SK-N-SH (cell line): ENCODE measurements around the gene LIMS1. TPM values are rescaled to one million over a fixed set of nuclear protein-coding genes. Genes with fewer than 3 reads are reported as not detected.

ENCODE experiments used
- CTCF ChIA-PET: fragments of 300-600, 350-600 bp; formaldehyde crosslinking; extraction: SDS; loops from one replicate; lab custom pipeline; 2021; lab: Yijun Ruan, JAX
- POLR2A ChIA-PET: fragments of 350-600 bp; sonication (Branson Sonifier 250); formaldehyde crosslinking; extraction: SDS; loops from one replicate; lab custom pipeline; 2020; ENCODE audit warnings: antibody characterized with exemption, inconsistent platforms; lab: Yijun Ruan, JAX
- DNase-seq: peaks from one replicate; pipeline ENCODE4 v3.0.0; 2012
- H2AFZ ChIP-seq: fragments of 200-600 bp; sonication (generic); 2 replicates; pipeline ENCODE4 v1.8.1; 2016; ENCODE audit warnings: antibody characterized with exemption, mild to moderate bottlenecking, low read depth
- H3F3A ChIP-seq: fragments of 200-600 bp; sonication (generic); replicated peaks from 2 replicates; pipeline ENCODE3; 2016; ENCODE audit warnings: antibody characterized with exemption, mild to moderate bottlenecking; ENCODE audit not compliant: insufficient read depth
- H3K27ac ChIP-seq, 2 experiments: fragments of 200-500 bp in 1 of 2; fragments of 200-600 bp in 1 of 2; sonication (Bioruptor generic) in 1 of 2; sonication (generic), shearing (Covaris generic) in 1 of 2; 2 replicates each; pipeline versions ENCODE4 v1.5.1 to v1.6.1; 2014 to 2016; ENCODE audit warnings: low read depth in 2 of 2, inconsistent platforms in 1 of 2, low read length in 1 of 2, mild to moderate bottlenecking in 1 of 2, mixed read lengths in 1 of 2
- H3K27me3 ChIP-seq: fragments of 200-600 bp; sonication (generic), shearing (Covaris generic); 2 replicates; pipeline ENCODE4 v1.6.1; 2016; ENCODE audit warnings: mixed run types; ENCODE audit not compliant: insufficient read depth
- H3K36me3 ChIP-seq, 2 experiments: fragments of 200-500 bp in 1 of 2; fragments of 200-600 bp in 1 of 2; sonication (Bioruptor generic) in 1 of 2; sonication (generic) in 1 of 2; replicated peaks in 1 of 2; 2 replicates each; pipeline versions ENCODE3 to v1.5.1; 2014 to 2016; ENCODE audit warnings: low read length in 1 of 2, mild to moderate bottlenecking in 1 of 2; ENCODE audit not compliant: insufficient read depth in 2 of 2, control insufficient read depth in 1 of 2
- H3K4me1 ChIP-seq, 2 experiments: fragments of 200-500 bp in 1 of 2; fragments of 200-600 bp in 1 of 2; sonication (Bioruptor generic) in 1 of 2; sonication (generic), shearing (Covaris generic) in 1 of 2; 2 replicates each; pipeline versions ENCODE4 v1.5.1 to v1.6.1; 2014 to 2016; ENCODE audit warnings: low read depth in 1 of 2, low read length in 1 of 2, mixed run types in 1 of 2; ENCODE audit not compliant: insufficient read depth in 2 of 2, control insufficient read depth in 1 of 2
- H3K4me2 ChIP-seq: fragments of 200-600 bp; sonication (generic), shearing (Covaris generic); 2 replicates; pipeline ENCODE4 v1.6.1; 2017; ENCODE audit warnings: mixed run types
- H3K4me3 ChIP-seq, 2 experiments: fragments of 200-500 bp in 1 of 2; fragments of 200-600 bp in 1 of 2; sonication (Bioruptor generic) in 1 of 2; sonication (generic), shearing (Covaris generic) in 1 of 2; 2 replicates each; pipeline versions ENCODE4 v1.5.1 to v1.8.1; 2014 to 2016; ENCODE audit warnings: low read depth in 2 of 2, inconsistent platforms in 1 of 2, low read length in 1 of 2, mild to moderate bottlenecking in 1 of 2, mixed read lengths in 1 of 2, moderate library complexity in 1 of 2
- H3K79me2 ChIP-seq: fragments of 200-600 bp; sonication (generic); 2 replicates; pipeline ENCODE4 v1.8.1; 2017; ENCODE audit warnings: mild to moderate bottlenecking; ENCODE audit not compliant: insufficient read depth
- H3K9ac ChIP-seq: fragments of 200-600 bp; sonication (generic); 2 replicates; pipeline ENCODE4 v1.6.1; 2017; ENCODE audit warnings: mixed run types
- H3K9me2 ChIP-seq: fragments of 200-600 bp; sonication (generic); 2 replicates; pipeline ENCODE4 v1.6.1; 2017; ENCODE audit warnings: mixed run types
- H3K9me3 ChIP-seq: fragments of 200-600 bp; sonication (generic); 2 replicates; pipeline ENCODE4 v1.6.1; 2017; ENCODE audit warnings: mixed run types, mild to moderate bottlenecking, moderate library complexity
- H4K20me1 ChIP-seq: fragments of 200-600 bp; sonication (generic); 2 replicates; pipeline ENCODE4 v1.6.1; 2017; ENCODE audit warnings: mild to moderate bottlenecking, mixed run types; ENCODE audit not compliant: insufficient read depth
- CHD2 ChIP-seq: fragments of 150-350 bp; IDR thresholded peaks from 2 replicates; pipeline ENCODE4 v1.6.1; 2018; ENCODE audit warnings: low read length; ENCODE audit not compliant: partially characterized antibody
- ELF1 ChIP-seq: IDR thresholded peaks from 2 replicates; pipeline ENCODE4 v1.4.0; 2012
- EP300 ChIP-seq, 2 experiments: IDR thresholded peaks; 2 replicates each; pipeline versions ENCODE4 v1.4.0 to v1.6.1; 2012; ENCODE audit warnings: borderline replicate concordance in 1 of 2, low read depth in 1 of 2, low read length in 1 of 2
- EZH2phosphoT487 ChIP-seq: fragments of 200-600 bp; sonication (generic); IDR thresholded peaks from 2 replicates; pipeline ENCODE4 v1.6.1; 2017; ENCODE audit warnings: low read depth, mixed run types, mild to moderate bottlenecking, antibody characterized with exemption, moderate library complexity, borderline replicate concordance
- FOSL2 ChIP-seq: IDR thresholded peaks from 2 replicates; pipeline ENCODE4 v1.4.0; 2012; ENCODE audit warnings: low read depth, mild to moderate bottlenecking, moderate library complexity, borderline replicate concordance
- FOXM1 ChIP-seq: IDR thresholded peaks from 2 replicates; pipeline ENCODE4 v1.4.0; 2012; ENCODE audit warnings: low read depth, mild to moderate bottlenecking
- GABPA ChIP-seq: IDR thresholded peaks from 2 replicates; pipeline ENCODE4 v1.4.0; 2012; ENCODE audit warnings: low read depth, mild to moderate bottlenecking
- GATA2 ChIP-seq: sonication (generic); formaldehyde crosslinking; IDR thresholded peaks from 2 replicates; pipeline ENCODE4 v1.5.0; 2020; ENCODE audit warnings: mild to moderate bottlenecking, missing genetic modification reagents
- JUND ChIP-seq: IDR thresholded peaks from 2 replicates; pipeline ENCODE4 v1.4.0; 2012
- MEF2A ChIP-seq: IDR thresholded peaks from 2 replicates; pipeline ENCODE4 v1.4.0; 2012; ENCODE audit warnings: low read depth, borderline replicate concordance
- MXI1 ChIP-seq: IDR thresholded peaks from 2 replicates; pipeline ENCODE4 v1.6.1; 2012; ENCODE audit warnings: mild to moderate bottlenecking, low read depth, low read length, improper control_type of control experiment
- NRF1 ChIP-seq: IDR thresholded peaks from 2 replicates; pipeline ENCODE4 v1.6.1; 2012; ENCODE audit warnings: low read depth, mild to moderate bottlenecking, low read length
- POLR2AphosphoS5 ChIP-seq: IDR thresholded peaks from 2 replicates; pipeline ENCODE4 v1.6.1; 2012; ENCODE audit warnings: low read depth, low read length
- RAD21 ChIP-seq: IDR thresholded peaks from 2 replicates; pipeline ENCODE4 v1.6.1; 2012; ENCODE audit warnings: mild to moderate bottlenecking, low read length
- RFX5 ChIP-seq: IDR thresholded peaks from 2 replicates; pipeline ENCODE4 v1.6.1; 2012; ENCODE audit warnings: mild to moderate bottlenecking, improper control_type of control experiment, low read length
- RXRA ChIP-seq: IDR thresholded peaks from 2 replicates; pipeline ENCODE4 v1.4.0; 2012; ENCODE audit warnings: low read depth, mild to moderate bottlenecking, borderline replicate concordance
- SMC3 ChIP-seq: IDR thresholded peaks from 2 replicates; pipeline ENCODE4 v1.6.1; 2012; ENCODE audit warnings: low read depth, low read length, improper control_type of control experiment
- TAF1 ChIP-seq: IDR thresholded peaks from 2 replicates; pipeline ENCODE4 v1.6.1; 2012; ENCODE audit warnings: low read depth, mild to moderate bottlenecking, low read length, moderate library complexity, borderline replicate concordance
- TCF12 ChIP-seq: IDR thresholded peaks from 2 replicates; pipeline ENCODE4 v1.4.0; 2012
- TEAD4 ChIP-seq: IDR thresholded peaks from 2 replicates; pipeline ENCODE4 v1.4.0; 2012; ENCODE audit warnings: mild to moderate bottlenecking, borderline replicate concordance; ENCODE audit not compliant: insufficient read depth
- ZBTB33 ChIP-seq: IDR thresholded peaks from 2 replicates; pipeline ENCODE4 v1.4.0; 2012; ENCODE audit warnings: low read depth, borderline replicate concordance
- WGBS: methylation state at CpG from one replicate; pipeline ENCODE4 v1.1.6; 2017; ENCODE audit warnings: low lambda C conversion rate; 5-methylcytosine and 5-hydroxymethylcytosine counted together
- polyA plus RNA-seq, 3 experiments: library from polyadenylated mRNA; depleted of rRNA; stranded (reverse); fragments of >200 nt; gene quantifications; 2 replicates each; pipeline ENCODE4 v1.2.3, GENCODE V29; 2012
- TF ChIP-seq, protein P1 (sequence below): IDR thresholded peaks from 2 replicates; pipeline ENCODE4; 2012
- TF ChIP-seq, protein P2 (sequence below): IDR thresholded peaks from 2 replicates; pipeline ENCODE4 v1.4.0; 2012; ENCODE audit warnings: low read depth
- TF ChIP-seq, protein P3 (sequence below): fragments of 200-600 bp; sonication (generic); IDR thresholded peaks from 2 replicates; pipeline ENCODE4 v1.6.1; 2017; ENCODE audit warnings: antibody characterized with exemption, mild to moderate bottlenecking, moderate library complexity

LIMS1 gene
- polyA plus RNA-seq, 1 of the 3 experiments (the other 2 are of a cell fraction): 123 TPM

DNA sequence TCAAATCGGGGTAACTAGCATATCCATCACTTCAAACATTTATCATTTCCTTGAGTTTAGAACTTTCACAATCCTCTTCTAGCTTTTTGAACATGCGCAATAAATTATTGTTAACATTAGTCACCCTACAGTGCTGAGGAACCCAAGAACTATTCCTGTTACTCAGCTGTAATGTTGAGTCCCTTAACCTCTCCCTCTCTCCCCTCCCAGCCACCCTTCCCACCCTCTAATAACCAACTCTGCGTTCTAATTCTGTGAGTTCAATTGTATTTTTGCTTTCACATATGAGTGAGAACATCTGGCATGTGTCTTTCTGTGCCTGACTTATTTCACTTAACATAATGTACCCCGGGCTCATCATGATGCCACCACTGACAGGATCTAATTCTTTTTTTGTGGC, 106.5 kb downstream of the LIMS1 start:
- CTCF ChIA-PET: interaction anchor here (1.7 kb wide), 1 partner anchor 57 kb away, joined by 4 read pairs; no protein-coding TSS in a partner anchor
- no peaks in the 10 kb centered on the region for H3K27me3 ChIP-seq
- peaks cover 85% of the 10 kb centered on the region for H3K79me2 ChIP-seq
- 16% methylated on average over 4 of the region's 4 CpGs for WGBS
- peak overlapping the region; percentile 77 to 97; a peak in 3 of 4 replicates for H3K27ac ChIP-seq
- POLR2A ChIA-PET: no interaction called here
- peaks cover 5% of the 10 kb centered on the region for H4K20me1 ChIP-seq
- peak overlapping the region; percentile 74 for H3K9ac ChIP-seq
- peak overlapping the region in 1 of 2 experiments; percentile 47; a peak in 2 of 4 replicates for H3K4me3 ChIP-seq
- peaks cover 39% of the 10 kb centered on the region for H3F3A ChIP-seq
- peak; percentile 51 for DNase-seq
- peaks cover 26 to 34% of the 10 kb centered on the region in 2 experiments for H3K4me1 ChIP-seq
- H3K36me3 ChIP-seq: no peaks in the 10 kb centered on the region
- no peak overlapping the region for H2AFZ ChIP-seq
- no peaks in the 10 kb centered on the region for H3K9me2 ChIP-seq
- TF ChIP-seq, protein P1, sequence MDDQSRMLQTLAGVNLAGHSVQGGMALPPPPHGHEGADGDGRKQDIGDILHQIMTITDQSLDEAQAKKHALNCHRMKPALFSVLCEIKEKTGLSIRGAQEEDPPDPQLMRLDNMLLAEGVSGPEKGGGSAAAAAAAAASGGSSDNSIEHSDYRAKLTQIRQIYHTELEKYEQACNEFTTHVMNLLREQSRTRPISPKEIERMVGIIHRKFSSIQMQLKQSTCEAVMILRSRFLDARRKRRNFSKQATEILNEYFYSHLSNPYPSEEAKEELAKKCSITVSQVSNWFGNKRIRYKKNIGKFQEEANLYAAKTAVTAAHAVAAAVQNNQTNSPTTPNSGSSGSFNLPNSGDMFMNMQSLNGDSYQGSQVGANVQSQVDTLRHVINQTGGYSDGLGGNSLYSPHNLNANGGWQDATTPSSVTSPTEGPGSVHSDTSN: peak; percentile 72
- TF ChIP-seq, protein P2, sequence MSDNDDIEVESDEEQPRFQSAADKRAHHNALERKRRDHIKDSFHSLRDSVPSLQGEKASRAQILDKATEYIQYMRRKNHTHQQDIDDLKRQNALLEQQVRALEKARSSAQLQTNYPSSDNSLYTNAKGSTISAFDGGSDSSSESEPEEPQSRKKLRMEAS: no peak
- TF ChIP-seq TCF12 (peak; percentile 80), CHD2 (no peak), MXI1 (peak; percentile 43; the same call in 1 of the 2 replicates), EP300 (IDR thresholded peaks at IDR 0.05; ENCODE audit: borderline replicate concordance in 1 of 2, low read depth in 1 of 2, low read length in 1 of 2) (peak; percentile 52 to 64; a peak in 2 of 4 replicates), EZH2phosphoT487 (no peak), RFX5 (no peak), POLR2AphosphoS5 (peak; percentile 22; the same call in 1 of the 2 replicates), FOSL2 (peak; percentile 74), RXRA (no peak), TEAD4 (0 out of 2 replicates have a peak, but pooled peaks have one; percentile 8), JUND (peak; percentile 55)
- H3K4me2 ChIP-seq: peak overlapping the region; percentile 74
- H3K9me3 ChIP-seq: no peaks in the 10 kb centered on the region

DNA sequence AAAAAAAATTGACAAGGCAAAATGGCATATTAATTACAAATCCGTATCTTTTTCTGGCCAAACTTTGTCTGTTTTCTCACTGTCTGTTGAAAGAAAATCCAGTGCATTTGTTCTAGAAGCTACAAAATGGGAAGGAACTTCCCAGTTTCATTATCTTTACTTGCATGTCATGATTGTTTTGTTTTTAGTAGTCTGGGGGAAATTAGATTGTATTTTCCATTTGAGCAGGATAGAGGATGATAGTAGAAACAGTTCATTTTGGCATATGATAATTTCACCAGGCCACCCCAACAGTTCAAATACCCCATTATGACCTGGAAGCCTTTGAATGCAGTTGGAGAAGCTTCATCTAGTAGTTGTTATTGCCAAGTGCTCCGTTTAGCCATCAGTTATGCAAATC, 107.5 kb downstream of the LIMS1 start:
- 0 out of 4 replicates have a peak overlapping the region, but pooled peaks of 1 of the 2 experiments have one; percentile 47 for H3K4me3 ChIP-seq
- H4K20me1 ChIP-seq: peaks cover 1% of the 10 kb centered on the region; the same call in 1 of the 2 replicates
- peaks cover 34% of the 10 kb centered on the region for H3F3A ChIP-seq
- no peaks in the 10 kb centered on the region for H3K9me2 ChIP-seq
- H2AFZ ChIP-seq: no peak overlapping the region
- H3K9me3 ChIP-seq: no peaks in the 10 kb centered on the region
- peak overlapping the region; percentile 77 to 97; a peak in 3 of 4 replicates for H3K27ac ChIP-seq
- POLR2A ChIA-PET: no interaction called here
- no peaks in the 10 kb centered on the region for H3K27me3 ChIP-seq
- H3K79me2 ChIP-seq: peaks cover 78% of the 10 kb centered on the region
- H3K4me1 ChIP-seq: peaks cover 19 to 25% of the 10 kb centered on the region in 2 experiments
- DNase-seq: no peak
- CTCF ChIA-PET: interaction anchor here (1.5 to 1.7 kb wide), 2 partner anchors 20 to 58 kb away, joined by 3 to 4 read pairs; no protein-coding TSS in a partner anchor
- H3K9ac ChIP-seq: peak overlapping the region; percentile 74; the same call in 1 of the 2 replicates
- peak overlapping the region; percentile 74 for H3K4me2 ChIP-seq
- no peaks in the 10 kb centered on the region for H3K36me3 ChIP-seq
- 80% methylated on average over 2 of the region's 2 CpGs for WGBS
- TF ChIP-seq NRF1 (no peak), GABPA (no peak), ELF1 (no peak), TEAD4 (no peak), EP300 (IDR thresholded peaks at IDR 0.05; ENCODE audit: borderline replicate concordance in 1 of 2, low read depth in 1 of 2, low read length in 1 of 2) (no peak), GATA2 (CRISPR knock-in tag) (no peak), ZBTB33 (no peak), TCF12 (no peak), MEF2A (no peak), EZH2phosphoT487 (no peak), FOSL2 (no peak), SMC3 (no peak), RAD21 (no peak), TAF1 (no peak), JUND (no peak), FOXM1 (no peak)
- TF ChIP-seq, protein P3, sequence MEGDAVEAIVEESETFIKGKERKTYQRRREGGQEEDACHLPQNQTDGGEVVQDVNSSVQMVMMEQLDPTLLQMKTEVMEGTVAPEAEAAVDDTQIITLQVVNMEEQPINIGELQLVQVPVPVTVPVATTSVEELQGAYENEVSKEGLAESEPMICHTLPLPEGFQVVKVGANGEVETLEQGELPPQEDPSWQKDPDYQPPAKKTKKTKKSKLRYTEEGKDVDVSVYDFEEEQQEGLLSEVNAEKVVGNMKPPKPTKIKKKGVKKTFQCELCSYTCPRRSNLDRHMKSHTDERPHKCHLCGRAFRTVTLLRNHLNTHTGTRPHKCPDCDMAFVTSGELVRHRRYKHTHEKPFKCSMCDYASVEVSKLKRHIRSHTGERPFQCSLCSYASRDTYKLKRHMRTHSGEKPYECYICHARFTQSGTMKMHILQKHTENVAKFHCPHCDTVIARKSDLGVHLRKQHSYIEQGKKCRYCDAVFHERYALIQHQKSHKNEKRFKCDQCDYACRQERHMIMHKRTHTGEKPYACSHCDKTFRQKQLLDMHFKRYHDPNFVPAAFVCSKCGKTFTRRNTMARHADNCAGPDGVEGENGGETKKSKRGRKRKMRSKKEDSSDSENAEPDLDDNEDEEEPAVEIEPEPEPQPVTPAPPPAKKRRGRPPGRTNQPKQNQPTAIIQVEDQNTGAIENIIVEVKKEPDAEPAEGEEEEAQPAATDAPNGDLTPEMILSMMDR: no peak
